PC-3 (cell line): ENCODE results near the gene GLRX5. TPM values are rescaled to one million over a fixed set of nuclear protein-coding genes. Genes with fewer than 3 reads are reported as not detected.

Experiments used
- ATAC-seq: fragments of 200-7000 bp; cut with Tn5 transposase; 2 replicates; pipeline ENCODE4 v1.9.1; 2020; ENCODE audit warnings: mild to moderate bottlenecking, moderate library complexity
- Bru-seq: library from RNA; stranded (reverse); fragments of 400-500 nt; gene quantifications from one replicate; lab custom pipeline; 2021; lab: Mats Ljungman, UMichigan
- BruChase-seq, 2 experiments: library from RNA; stranded (reverse); fragments of 400-500 nt; gene quantifications; one replicate each; lab custom pipeline; 2021; lab: Mats Ljungman, UMichigan
- BruUV-seq: library from RNA; stranded (reverse); fragments of 400-500 nt; replicated peaks from 2 replicates; lab custom pipeline; 2021; lab: Mats Ljungman, UMichigan
- CTCF ChIA-PET: fragments of 300-600 bp; sonication (Branson Sonifier 250); formaldehyde crosslinking; loops from one replicate; lab custom pipeline; 2022; ENCODE audit warnings: antibody characterized with exemption; lab: Charles Lee
- POLR2A ChIA-PET: fragments of 300-600 bp; sonication (Branson Sonifier 250); formaldehyde crosslinking; loops from one replicate; lab custom pipeline; 2022; ENCODE audit warnings: antibody characterized with exemption; ENCODE audit not compliant: unreplicated experiment; lab: Charles Lee
- DNase-seq: peaks from one replicate; pipeline ENCODE4 v3.0.0-alpha.2; 2015
- H2AFZ ChIP-seq: fragments of 300-600 bp; sonication (generic); 2 replicates; pipeline ENCODE4 v1.6.0; 2016; ENCODE audit warnings: antibody characterized with exemption, low read length
- H3F3A ChIP-seq: fragments of 300-600 bp; sonication (generic); one replicate; pipeline ENCODE4 v1.6.0; 2017; ENCODE audit warnings: antibody characterized with exemption, low read length, control low read depth, mild to moderate bottlenecking; ENCODE audit not compliant: unreplicated experiment
- H3K27ac ChIP-seq: fragments of 300-600 bp; sonication (generic); 2 replicates; pipeline ENCODE4 v1.5.1; 2016; ENCODE audit warnings: mild to moderate bottlenecking, low read length
- H3K27me3 ChIP-seq: fragments of 300-600 bp; sonication (generic); 2 replicates; pipeline ENCODE4 v1.6.1; 2016; ENCODE audit warnings: low read length, mixed read lengths
- H3K36me3 ChIP-seq: fragments of 300-600 bp; sonication (generic); 2 replicates; pipeline ENCODE4 v1.6.1; 2016; ENCODE audit warnings: low read depth, mixed run types, low read length, mixed read lengths
- H3K4me1 ChIP-seq: fragments of 300-600 bp; sonication (generic); 2 replicates; pipeline ENCODE4 v1.5.1; 2016; ENCODE audit warnings: low read length; ENCODE audit not compliant: insufficient read depth
- H3K4me2 ChIP-seq: fragments of 300-600 bp; sonication (generic); 2 replicates; pipeline ENCODE4 v1.6.0; 2016; ENCODE audit warnings: low read length
- H3K4me3 ChIP-seq: fragments of 300-600 bp; sonication (generic); 2 replicates; pipeline ENCODE4 v1.5.1; 2016; ENCODE audit warnings: mild to moderate bottlenecking, low read length, mixed read lengths
- H3K79me2 ChIP-seq: fragments of 300-600 bp; sonication (generic); 2 replicates; pipeline ENCODE4 v1.6.1; 2017; ENCODE audit warnings: low read length, mixed read lengths
- H3K9ac ChIP-seq: fragments of 300-600 bp; sonication (generic); 2 replicates; pipeline ENCODE4 v1.6.0; 2016; ENCODE audit warnings: mild to moderate bottlenecking, low read length
- H3K9me2 ChIP-seq: fragments of 300-600 bp; sonication (generic); replicated peaks from 2 replicates; pipeline ENCODE4 v1.6.1; 2016; ENCODE audit warnings: mixed run types, low read length, mixed read lengths
- H3K9me3 ChIP-seq: fragments of 300-600 bp; sonication (generic); 2 replicates; pipeline ENCODE4 v1.6.1; 2016; ENCODE audit warnings: low read length, mixed read lengths
- H4K20me1 ChIP-seq: fragments of 300-600 bp; sonication (generic); 2 replicates; pipeline ENCODE4 v1.6.1; 2016; ENCODE audit warnings: low read length, mixed read lengths
- EZH2 ChIP-seq: fragments of 300-600 bp; sonication (generic); IDR thresholded peaks from one replicate; pipeline ENCODE4 v1.6.1; 2017; ENCODE audit warnings: antibody characterized with exemption, mild to moderate bottlenecking, low read length; ENCODE audit not compliant: unreplicated experiment
- EZH2phosphoT487 ChIP-seq: fragments of 300-600 bp; sonication (generic); IDR thresholded peaks from 2 replicates; pipeline ENCODE4 v1.6.1; 2018; ENCODE audit warnings: mild to moderate bottlenecking, antibody characterized with exemption, low read length, borderline replicate concordance
- intact Hi-C: fragments of 100-400 bp; cut with micrococcal nuclease; formaldehyde crosslinking; loops from 2 replicates; pipeline ENCODE4 v1.9.0; 2023
- long read RNA-seq: library from polyadenylated mRNA; unstranded; transcript quantifications from one replicate; pipeline ENCODE4 v2.0.0, GENCODE V29; 2021; ENCODE audit not compliant: unreplicated experiment
- total RNA-seq: library from RNA; depleted of rRNA; stranded (reverse); fragments of >200 nt; gene quantifications from 2 replicates; pipeline ENCODE4 v1.2.3, GENCODE V29; 2014; rRNA removed
- TF ChIP-seq, protein P1 (sequence below): fragments of 300-600 bp; sonication (generic); conservative IDR thresholded peaks from 2 replicates; pipeline ENCODE4 v1.5.1; 2017; ENCODE audit warnings: antibody characterized with exemption, low read depth, mild to moderate bottlenecking, low read length

The GLRX5 gene
- total RNA-seq (60.0 and 64.3 TPM in 2 replicates), Bru-seq, nascent RNA (percentile 74 among the genes with signal in this experiment), BruChase-seq, experiment 1, labeled RNA remaining after a 6-hour chase (percentile 83 among the genes with signal in this experiment), BruChase-seq, experiment 2, labeled RNA remaining after a 2-hour chase (percentile 73 among the genes with signal in this experiment)
- long read RNA-seq, transcript GLRX5-201 (2 exons, 1,564 nt) = major isoform, 130 of 143 reads
- long read RNA-seq, partial matches to known transcripts = 8 of 143 reads
- long read RNA-seq, other reads (novel, unspliced or antisense) = 5 of 143 reads

DNA sequence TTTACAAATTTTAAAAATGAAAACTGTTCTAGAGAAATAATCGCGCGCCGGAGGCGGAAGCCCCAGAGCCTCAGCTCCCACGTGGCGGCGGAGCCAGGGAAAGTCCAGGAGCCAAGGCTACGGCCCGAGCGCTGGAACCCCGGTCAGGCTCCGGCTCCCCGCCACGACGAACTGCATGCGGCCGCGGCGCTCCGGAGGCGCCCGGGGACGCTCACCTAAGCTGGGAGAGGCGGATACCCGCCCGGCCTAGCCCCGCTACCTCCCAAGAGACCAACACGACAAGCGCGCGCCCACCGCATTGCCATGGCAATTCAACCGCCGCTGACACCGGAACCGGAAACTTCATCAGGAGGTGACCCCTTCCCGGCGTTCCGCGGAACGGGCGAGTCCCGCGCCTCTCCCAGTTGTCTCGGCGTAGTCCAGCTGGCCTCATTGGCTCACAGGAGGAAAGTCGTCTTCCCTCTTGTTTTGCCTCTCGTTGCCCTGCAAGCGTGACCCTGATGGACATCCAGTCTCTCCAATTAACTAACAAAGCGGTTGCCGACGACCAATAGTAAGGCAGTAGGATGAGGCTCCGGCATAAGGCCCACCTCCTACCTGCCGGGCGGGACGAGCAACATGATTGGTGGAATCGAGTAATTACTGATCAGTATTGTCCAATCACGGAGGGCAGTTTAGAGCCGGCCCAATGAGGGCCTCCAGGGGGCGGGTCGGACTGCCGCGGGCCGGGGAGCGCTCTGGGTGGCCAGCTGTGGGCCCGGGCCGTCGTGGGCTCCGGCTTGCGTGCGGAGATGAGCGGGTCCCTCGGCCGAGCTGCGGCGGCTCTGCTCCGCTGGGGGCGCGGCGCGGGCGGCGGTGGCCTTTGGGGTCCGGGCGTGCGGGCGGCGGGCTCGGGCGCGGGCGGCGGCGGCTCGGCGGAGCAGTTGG, at the start of gene GLRX5:
Gene GLRX5 (plus strand): TSS at position 752 of the 927 bp plus-strand sequence. CDS start 40 bp downstream, at position 792.
- Histone ChIP-seq H4K20me1 (peaks cover 59% of the 10 kb centered on the region), H3K9ac (peak within 1 kb of the TSS; percentile 98), H3K27me3 (no peaks in the 10 kb centered on the region), H3K4me3 (peak within 1 kb of the TSS; percentile 98), H3K4me2 (peak within 1 kb of the TSS; percentile 99), H3F3A (no peaks in the 10 kb centered on the region), H3K79me2 (peaks cover 94% of the 10 kb centered on the region), H3K9me3 (no peaks in the 10 kb centered on the region), H2AFZ (peak within 1 kb of the TSS; percentile 52), H3K9me2 (no peaks in the 10 kb centered on the region), H3K4me1 (peaks cover 46% of the 10 kb centered on the region), H3K27ac (peak within 1 kb of the TSS; percentile 81), H3K36me3 (no peaks in the 10 kb centered on the region; the same call in 1 of the 2 replicates)
- ChIA-PET CTCF (interaction anchor here (0.6 to 0.9 kb wide), 2 partner anchors 28 to 92 kb away, joined by 3 to 4 read pairs; no protein-coding TSS in a partner anchor), POLR2A (no interaction called here)
- ATAC-seq (peak; percentile 90), DNase-seq (peak; percentile 99)
- TF ChIP-seq, protein P1, sequence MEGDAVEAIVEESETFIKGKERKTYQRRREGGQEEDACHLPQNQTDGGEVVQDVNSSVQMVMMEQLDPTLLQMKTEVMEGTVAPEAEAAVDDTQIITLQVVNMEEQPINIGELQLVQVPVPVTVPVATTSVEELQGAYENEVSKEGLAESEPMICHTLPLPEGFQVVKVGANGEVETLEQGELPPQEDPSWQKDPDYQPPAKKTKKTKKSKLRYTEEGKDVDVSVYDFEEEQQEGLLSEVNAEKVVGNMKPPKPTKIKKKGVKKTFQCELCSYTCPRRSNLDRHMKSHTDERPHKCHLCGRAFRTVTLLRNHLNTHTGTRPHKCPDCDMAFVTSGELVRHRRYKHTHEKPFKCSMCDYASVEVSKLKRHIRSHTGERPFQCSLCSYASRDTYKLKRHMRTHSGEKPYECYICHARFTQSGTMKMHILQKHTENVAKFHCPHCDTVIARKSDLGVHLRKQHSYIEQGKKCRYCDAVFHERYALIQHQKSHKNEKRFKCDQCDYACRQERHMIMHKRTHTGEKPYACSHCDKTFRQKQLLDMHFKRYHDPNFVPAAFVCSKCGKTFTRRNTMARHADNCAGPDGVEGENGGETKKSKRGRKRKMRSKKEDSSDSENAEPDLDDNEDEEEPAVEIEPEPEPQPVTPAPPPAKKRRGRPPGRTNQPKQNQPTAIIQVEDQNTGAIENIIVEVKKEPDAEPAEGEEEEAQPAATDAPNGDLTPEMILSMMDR = no peak
- no peak for TF ChIP-seq EZH2phosphoT487
- no peak for TF ChIP-seq EZH2
- no TSS peak for BruUV-seq
- intact Hi-C loops = loop anchor here (1.0 to 10.0 kb wide), 3 partner anchors 27 to 377 kb away; partner anchors contain the start of gene DICER1

DNA sequence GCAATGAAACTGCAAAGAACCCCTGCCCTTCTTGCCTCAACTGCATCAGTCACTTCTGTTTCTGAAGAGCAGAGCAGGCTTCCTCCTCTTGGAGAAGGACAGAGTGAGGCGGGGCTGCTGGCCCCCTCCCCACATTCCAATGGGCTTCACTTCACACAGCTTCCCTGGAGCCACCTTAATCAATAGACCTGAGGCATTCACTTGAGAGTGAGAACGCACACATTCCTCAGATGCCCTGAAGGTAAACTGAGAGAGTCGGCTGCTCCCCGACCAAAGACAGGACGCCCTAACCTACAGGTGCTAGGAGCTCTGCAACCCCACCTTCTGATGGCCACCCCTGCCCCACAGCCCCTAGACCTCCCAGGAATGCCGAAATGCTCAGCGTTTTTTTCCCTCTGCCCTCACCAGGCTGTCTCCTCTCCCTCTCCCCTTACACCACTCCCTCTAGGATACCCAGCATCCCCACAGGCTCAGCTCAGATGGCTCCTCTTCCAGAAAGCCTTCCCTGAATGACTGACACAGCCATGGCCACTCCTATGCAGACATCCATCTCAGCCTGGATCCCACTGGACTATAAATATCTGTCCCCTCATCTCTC, 49.5 kb upstream of the GLRX5 start:
- no peak for ATAC-seq
- intact Hi-C loops = loop anchor here (10.0 kb wide), 1 partner anchor 49 kb away; the partner anchor contains the start of gene GLRX5

More for the DNA sequence above, 49.5 kb upstream of the GLRX5 start:
- Histone ChIP-seq H3K4me1 (peaks cover 19% of the 10 kb centered on the region), H3K79me2 (no peaks in the 10 kb centered on the region), H3K9me3 (no peaks in the 10 kb centered on the region), H4K20me1 (no peaks in the 10 kb centered on the region), H3F3A (no peaks in the 10 kb centered on the region), H3K9ac (no peak overlapping the region), H3K36me3 (no peaks in the 10 kb centered on the region), H2AFZ (no peak overlapping the region), H3K27ac (no peak overlapping the region), H3K4me2 (no peak overlapping the region), H3K9me2 (no peaks in the 10 kb centered on the region), H3K27me3 (no peaks in the 10 kb centered on the region), H3K4me3 (no peak overlapping the region)
- ChIA-PET POLR2A (no interaction called here), CTCF (no interaction called here)
- no peak for DNase-seq
- TF ChIP-seq, protein P1 = no peak
- TF ChIP-seq EZH2 (no peak), EZH2phosphoT487 (no peak)
- no TSS peak for BruUV-seq
